ENCODE measurements around the gene TBC1D9.

Gene TBC1D9

DNA sequence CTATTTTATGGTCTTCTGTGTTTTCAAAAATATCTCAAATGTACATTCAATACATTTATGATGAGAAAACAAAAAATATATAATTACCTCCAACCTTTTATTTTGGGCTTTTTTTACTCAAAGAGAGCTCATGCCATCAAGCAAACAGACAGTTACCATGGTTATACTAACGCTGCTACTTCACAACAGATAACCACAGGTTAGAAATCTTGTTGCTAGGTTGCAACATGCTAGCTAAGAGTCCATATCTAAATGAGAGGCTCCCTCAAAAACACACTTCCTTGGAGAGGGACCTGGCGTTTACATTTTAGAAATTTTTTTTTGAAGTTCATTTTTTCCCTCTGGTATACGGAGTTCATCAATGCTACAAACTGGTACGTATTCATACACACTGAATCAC, 44.3 kb downstream of the TBC1D9 start (continued):
- TF ChIP-seq ZBTB44 (tag by site-specific recombination; IDR thresholded peaks at IDR 0.05) (no peak), ATF2 (tag by site-specific recombination; IDR thresholded peaks at IDR 0.05; ENCODE audit: low read depth) (no peak), ZNF155 (tag by site-specific recombination; IDR thresholded peaks at IDR 0.05) (no peak)

GRCh38 chr4:140710908-140711622, 45.1 kb downstream of the TBC1D9 start:
- Histone ChIP-seq H3K4me1 (ENCODE audit: control insufficient read depth, insufficient read depth, low read length) (no peaks in the 10 kb centered on the region), H3K4me3 (ENCODE audit: low read depth, low read length) (no peak overlapping the region), H3K36me3 (ENCODE audit: control insufficient read depth in 2 of 2, insufficient read depth in 1 of 2, low read length in 2 of 2) (no peaks in the 10 kb centered on the region), H3K9me3 (ENCODE audit: control insufficient read depth, insufficient read depth, low read depth, low read length) (no peaks in the 10 kb centered on the region), H3K27ac (ENCODE audit: extremely low read depth, low read depth, low read length) (no peak overlapping the region)
- ChIA-PET POLR2A (interaction anchor here (0.5 kb wide), 1 partner anchor 46 kb away, joined by 3 read pairs; no protein-coding TSS in a partner anchor), CTCF (interaction anchor here (0.5 kb wide), 1 partner anchor 38 kb away, joined by 6 read pairs; no protein-coding TSS in a partner anchor)
- TF ChIP-seq GLIS1 (tag by site-specific recombination; IDR thresholded peaks at IDR 0.05) (no peak), ZNF133 (tag by site-specific recombination; IDR thresholded peaks at IDR 0.05) (no peak), RBAK (tag by site-specific recombination; IDR thresholded peaks at IDR 0.05) (no peak), TRIM28 (IDR thresholded peaks at IDR 0.05; ENCODE audit: borderline replicate concordance, low read length) (no peak), ZNF140 (tag by site-specific recombination; IDR thresholded peaks at IDR 0.05) (no peak), ZNF114 (tag by site-specific recombination; IDR thresholded peaks at IDR 0.05) (no peak), OVOL3 (tag by site-specific recombination; IDR thresholded peaks at IDR 0.05) (no peak), SP2 (tag by site-specific recombination; IDR thresholded peaks at IDR 0.05) (no peak), ZNF239 (tag by site-specific recombination; IDR thresholded peaks at IDR 0.05) (no peak), YY1 (tag by site-specific recombination; IDR thresholded peaks at IDR 0.05) (no peak), HOXC10 (CRISPR knock-in tag; IDR thresholded peaks at IDR 0.05) (no peak)

DNA sequence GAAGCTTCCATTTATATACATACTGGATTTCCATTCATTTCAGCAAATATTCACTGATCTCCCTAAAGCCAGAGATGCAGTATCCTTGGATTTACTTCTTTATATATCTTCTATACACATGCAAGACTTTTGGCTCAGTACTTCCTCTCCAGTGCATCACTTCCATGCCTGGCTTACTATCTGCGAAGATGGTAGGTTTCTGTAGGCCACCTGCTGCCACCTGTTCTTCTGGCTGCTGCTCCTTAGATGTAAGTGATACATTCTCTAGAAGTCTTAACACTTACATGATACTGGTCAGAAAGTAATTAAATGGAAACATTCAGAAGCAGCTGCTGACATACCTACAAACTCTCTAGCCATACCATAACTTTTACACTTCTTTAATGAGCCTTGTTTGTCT, 48.9 kb downstream of the TBC1D9 start:
- POLR2A ChIA-PET: no interaction called here

More for the DNA sequence above, 48.9 kb downstream of the TBC1D9 start:
- no peaks in the 10 kb centered on the region; the same call in 1 of the 2 replicates for H3K4me1 ChIP-seq (ENCODE audit: control insufficient read depth, insufficient read depth, low read length)
- TF ChIP-seq ZFP69B (tag by site-specific recombination; IDR thresholded peaks at IDR 0.05) (no peak), TRIM28 (IDR thresholded peaks at IDR 0.05; ENCODE audit: borderline replicate concordance, low read length) (no peak), INSM2 (tag by site-specific recombination; IDR thresholded peaks at IDR 0.05) (no peak), ZNF670 (tag by site-specific recombination; IDR thresholded peaks at IDR 0.05; ENCODE audit: low read depth) (no peak), ZBTB21 (tag by site-specific recombination; IDR thresholded peaks at IDR 0.05) (no peak), EGR2 (tag by site-specific recombination; IDR thresholded peaks at IDR 0.05; ENCODE audit: low read depth) (no peak)
- H3K4me3 ChIP-seq (ENCODE audit: low read depth, low read length): no peak overlapping the region
- H3K9me3 ChIP-seq (ENCODE audit: control insufficient read depth, insufficient read depth, low read depth, low read length): no peaks in the 10 kb centered on the region
- CTCF ChIA-PET: no interaction called here
- H3K27ac ChIP-seq (ENCODE audit: extremely low read depth, low read depth, low read length): no peak overlapping the region
- no peaks in the 10 kb centered on the region for H3K36me3 ChIP-seq (ENCODE audit: control insufficient read depth in 2 of 2, insufficient read depth in 1 of 2, low read length in 2 of 2)

Measured in HEK293 (cell line).